GM10248 (cell line): Measurements from ENCODE around the gene CYB5D1.

Source experiments
- CTCF ChIA-PET: fragments of 300-600 bp; sonication (Branson Sonifier 250); formaldehyde crosslinking; extraction: SDS; loops from one replicate; lab custom pipeline; 2021; ENCODE audit warnings: antibody characterized with exemption; lab: Yijun Ruan, JAX
- POLR2A ChIA-PET: fragments of 350-650 bp; sonication (Branson Sonifier 250); formaldehyde crosslinking; extraction: SDS; loops from one replicate; lab custom pipeline; 2020; ENCODE audit warnings: antibody characterized with exemption; lab: Yijun Ruan, JAX
- DNase-seq: peaks from one replicate; pipeline ENCODE4 v3.0.0; 2012; ENCODE audit errors: extremely low spot score
- TF ChIP-seq, protein P1 (sequence below): IDR thresholded peaks from 2 replicates; pipeline ENCODE4 v1.5.1; 2012; ENCODE audit warnings: mild to moderate bottlenecking, low read depth; ENCODE audit errors: extremely low read depth, missing control alignments, control extremely low read depth

The CYB5D1 gene

GRCh38 chr17:7875804-7876370 is 18.1 kb downstream of the CYB5D1 start:
- no peak for DNase-seq
- POLR2A ChIA-PET = no interaction called here
- TF ChIP-seq, protein P1, sequence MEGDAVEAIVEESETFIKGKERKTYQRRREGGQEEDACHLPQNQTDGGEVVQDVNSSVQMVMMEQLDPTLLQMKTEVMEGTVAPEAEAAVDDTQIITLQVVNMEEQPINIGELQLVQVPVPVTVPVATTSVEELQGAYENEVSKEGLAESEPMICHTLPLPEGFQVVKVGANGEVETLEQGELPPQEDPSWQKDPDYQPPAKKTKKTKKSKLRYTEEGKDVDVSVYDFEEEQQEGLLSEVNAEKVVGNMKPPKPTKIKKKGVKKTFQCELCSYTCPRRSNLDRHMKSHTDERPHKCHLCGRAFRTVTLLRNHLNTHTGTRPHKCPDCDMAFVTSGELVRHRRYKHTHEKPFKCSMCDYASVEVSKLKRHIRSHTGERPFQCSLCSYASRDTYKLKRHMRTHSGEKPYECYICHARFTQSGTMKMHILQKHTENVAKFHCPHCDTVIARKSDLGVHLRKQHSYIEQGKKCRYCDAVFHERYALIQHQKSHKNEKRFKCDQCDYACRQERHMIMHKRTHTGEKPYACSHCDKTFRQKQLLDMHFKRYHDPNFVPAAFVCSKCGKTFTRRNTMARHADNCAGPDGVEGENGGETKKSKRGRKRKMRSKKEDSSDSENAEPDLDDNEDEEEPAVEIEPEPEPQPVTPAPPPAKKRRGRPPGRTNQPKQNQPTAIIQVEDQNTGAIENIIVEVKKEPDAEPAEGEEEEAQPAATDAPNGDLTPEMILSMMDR = no peak
- CTCF ChIA-PET = interaction anchor here (1.0 to 2.1 kb wide), 6 partner anchors 8 to 165 kb away, joined by 3 to 7 read pairs (median 4); partner anchors contain the start of gene NAA38

GRCh38 chr17:7878234-7878633 is 20.4 kb downstream of the CYB5D1 start:
- no peak for DNase-seq
- ChIA-PET CTCF (interaction anchor here (1.2 to 1.6 kb wide), 2 partner anchors 13 to 17 kb away, joined by 3 to 4 read pairs; no protein-coding TSS in a partner anchor), POLR2A (no interaction called here)
- TF ChIP-seq, protein P1 = no peak

GRCh38 chr17:7880076-7880868 is 22.5 kb downstream of the CYB5D1 start:
- ChIA-PET POLR2A (no interaction called here), CTCF (no interaction called here)
- DNase-seq = no peak
- TF ChIP-seq, protein P1 = no peak

- DNase-seq = no peak
- POLR2A ChIA-PET = no interaction called here
- CTCF ChIA-PET = no interaction called here
- TF ChIP-seq, protein P1 = no peak
These were observed 23.7 kb downstream of the CYB5D1 start for GRCh38 chr17:7881276-7882054.

DNA sequence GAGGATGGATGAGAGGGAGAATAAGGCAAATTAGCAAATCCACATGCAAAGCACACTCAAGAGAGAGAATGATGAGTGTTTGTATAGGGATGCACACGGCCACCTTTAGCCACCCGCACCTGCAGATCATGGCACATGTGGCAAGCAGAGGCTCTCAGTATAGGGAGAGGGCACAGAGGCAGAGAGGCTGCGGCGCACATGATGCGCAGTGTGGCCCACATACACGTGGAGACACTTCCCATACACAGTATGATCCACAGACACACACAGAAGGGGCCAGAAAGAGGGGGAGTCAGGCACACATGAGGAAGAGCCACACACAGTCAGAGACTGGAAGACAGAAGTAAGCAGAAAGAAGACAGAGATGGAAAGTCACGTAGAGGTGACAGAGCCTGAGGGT is 24.3 kb downstream of the CYB5D1 start:
- TF ChIP-seq, protein P1 = no peak
- DNase-seq = no peak
- CTCF ChIA-PET = no interaction called here
- POLR2A ChIA-PET = no interaction called here

GRCh38 chr17:7882629-7883028 is 24.8 kb downstream of the CYB5D1 start:
- TF ChIP-seq, protein P1 = no peak
- ChIA-PET POLR2A (no interaction called here), CTCF (interaction anchor here (0.7 to 1.3 kb wide), 5 partner anchors 12 to 139 kb away, joined by 3 to 4 read pairs (median 3); no protein-coding TSS in a partner anchor)
- no peak for DNase-seq
